ENCODE measurements around the gene TFR2. TPM values are rescaled to one million over a fixed set of nuclear protein-coding genes. Genes with fewer than 3 reads are reported as not detected.

The TFR2 gene
- total and polyA plus RNA-seq, 2 of the 13 experiments (the other 11 are each of a cell fraction or from before 2014, with no cell fraction given), result 36.9 to 64.2 TPM

- TF ChIP-seq HINFP (CRISPR knock-in tag; IDR thresholded peaks at IDR 0.05; ENCODE audit: low read depth) (no peak), KDM3A (CRISPR knock-in tag; IDR thresholded peaks at IDR 0.05; ENCODE audit: low read depth) (peak; percentile 90; the same call in 1 of the 2 replicates), GATA4 (IDR thresholded peaks at IDR 0.05; ENCODE audit: borderline replicate concordance, low read depth) (peak; percentile 78), KDM5B (CRISPR knock-in tag; IDR thresholded peaks at IDR 0.05; ENCODE audit: borderline replicate concordance) (peak; percentile 60), ZNF703 (CRISPR knock-in tag; IDR thresholded peaks at IDR 0.05; ENCODE audit: borderline replicate concordance) (no peak), POGK (CRISPR knock-in tag; conservative IDR thresholded peaks at IDR 0.05) (peak; percentile 79; the same call in 1 of the 2 replicates), CC2D1A (CRISPR knock-in tag; IDR thresholded peaks at IDR 0.05) (no peak), ZNF747 (CRISPR knock-in tag; IDR thresholded peaks at IDR 0.05; ENCODE audit: borderline replicate concordance) (peak; percentile 49; the same call in 1 of the 2 replicates), ZNF333 (CRISPR knock-in tag; IDR thresholded peaks at IDR 0.05; ENCODE audit: borderline replicate concordance) (peak; percentile 77; the same call in 1 of the 2 replicates), ZNF607 (CRISPR knock-in tag; IDR thresholded peaks at IDR 0.05; ENCODE audit: borderline replicate concordance) (peak; percentile 83; the same call in 1 of the 2 replicates), SP5 (CRISPR knock-in tag; IDR thresholded peaks at IDR 0.05; ENCODE audit: borderline replicate concordance, low read depth) (peak; percentile 45; the same call in 1 of the 2 replicates), ASH2L (IDR thresholded peaks at IDR 0.05; ENCODE audit: insufficient read length, low read depth, low read length) (peak; percentile 81), ZNF883 (CRISPR knock-in tag; IDR thresholded peaks at IDR 0.05; ENCODE audit: not compliant biosample characterization) (peak; percentile 67), KAT8 (CRISPR knock-in tag; IDR thresholded peaks at IDR 0.05) (peak; percentile 86), SMAD3 (CRISPR knock-in tag; IDR thresholded peaks at IDR 0.05) (peak; percentile 54; the same call in 1 of the 2 replicates)
- TF ChIP-seq, protein P1, sequence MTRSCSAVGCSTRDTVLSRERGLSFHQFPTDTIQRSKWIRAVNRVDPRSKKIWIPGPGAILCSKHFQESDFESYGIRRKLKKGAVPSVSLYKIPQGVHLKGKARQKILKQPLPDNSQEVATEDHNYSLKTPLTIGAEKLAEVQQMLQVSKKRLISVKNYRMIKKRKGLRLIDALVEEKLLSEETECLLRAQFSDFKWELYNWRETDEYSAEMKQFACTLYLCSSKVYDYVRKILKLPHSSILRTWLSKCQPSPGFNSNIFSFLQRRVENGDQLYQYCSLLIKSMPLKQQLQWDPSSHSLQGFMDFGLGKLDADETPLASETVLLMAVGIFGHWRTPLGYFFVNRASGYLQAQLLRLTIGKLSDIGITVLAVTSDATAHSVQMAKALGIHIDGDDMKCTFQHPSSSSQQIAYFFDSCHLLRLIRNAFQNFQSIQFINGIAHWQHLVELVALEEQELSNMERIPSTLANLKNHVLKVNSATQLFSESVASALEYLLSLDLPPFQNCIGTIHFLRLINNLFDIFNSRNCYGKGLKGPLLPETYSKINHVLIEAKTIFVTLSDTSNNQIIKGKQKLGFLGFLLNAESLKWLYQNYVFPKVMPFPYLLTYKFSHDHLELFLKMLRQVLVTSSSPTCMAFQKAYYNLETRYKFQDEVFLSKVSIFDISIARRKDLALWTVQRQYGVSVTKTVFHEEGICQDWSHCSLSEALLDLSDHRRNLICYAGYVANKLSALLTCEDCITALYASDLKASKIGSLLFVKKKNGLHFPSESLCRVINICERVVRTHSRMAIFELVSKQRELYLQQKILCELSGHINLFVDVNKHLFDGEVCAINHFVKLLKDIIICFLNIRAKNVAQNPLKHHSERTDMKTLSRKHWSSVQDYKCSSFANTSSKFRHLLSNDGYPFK (CRISPR knock-in tag; IDR thresholded peaks at IDR 0.05; ENCODE audit: borderline replicate concordance), result peak; percentile 64; the same call in 1 of the 2 replicates
- TF ChIP-seq, protein P2, sequence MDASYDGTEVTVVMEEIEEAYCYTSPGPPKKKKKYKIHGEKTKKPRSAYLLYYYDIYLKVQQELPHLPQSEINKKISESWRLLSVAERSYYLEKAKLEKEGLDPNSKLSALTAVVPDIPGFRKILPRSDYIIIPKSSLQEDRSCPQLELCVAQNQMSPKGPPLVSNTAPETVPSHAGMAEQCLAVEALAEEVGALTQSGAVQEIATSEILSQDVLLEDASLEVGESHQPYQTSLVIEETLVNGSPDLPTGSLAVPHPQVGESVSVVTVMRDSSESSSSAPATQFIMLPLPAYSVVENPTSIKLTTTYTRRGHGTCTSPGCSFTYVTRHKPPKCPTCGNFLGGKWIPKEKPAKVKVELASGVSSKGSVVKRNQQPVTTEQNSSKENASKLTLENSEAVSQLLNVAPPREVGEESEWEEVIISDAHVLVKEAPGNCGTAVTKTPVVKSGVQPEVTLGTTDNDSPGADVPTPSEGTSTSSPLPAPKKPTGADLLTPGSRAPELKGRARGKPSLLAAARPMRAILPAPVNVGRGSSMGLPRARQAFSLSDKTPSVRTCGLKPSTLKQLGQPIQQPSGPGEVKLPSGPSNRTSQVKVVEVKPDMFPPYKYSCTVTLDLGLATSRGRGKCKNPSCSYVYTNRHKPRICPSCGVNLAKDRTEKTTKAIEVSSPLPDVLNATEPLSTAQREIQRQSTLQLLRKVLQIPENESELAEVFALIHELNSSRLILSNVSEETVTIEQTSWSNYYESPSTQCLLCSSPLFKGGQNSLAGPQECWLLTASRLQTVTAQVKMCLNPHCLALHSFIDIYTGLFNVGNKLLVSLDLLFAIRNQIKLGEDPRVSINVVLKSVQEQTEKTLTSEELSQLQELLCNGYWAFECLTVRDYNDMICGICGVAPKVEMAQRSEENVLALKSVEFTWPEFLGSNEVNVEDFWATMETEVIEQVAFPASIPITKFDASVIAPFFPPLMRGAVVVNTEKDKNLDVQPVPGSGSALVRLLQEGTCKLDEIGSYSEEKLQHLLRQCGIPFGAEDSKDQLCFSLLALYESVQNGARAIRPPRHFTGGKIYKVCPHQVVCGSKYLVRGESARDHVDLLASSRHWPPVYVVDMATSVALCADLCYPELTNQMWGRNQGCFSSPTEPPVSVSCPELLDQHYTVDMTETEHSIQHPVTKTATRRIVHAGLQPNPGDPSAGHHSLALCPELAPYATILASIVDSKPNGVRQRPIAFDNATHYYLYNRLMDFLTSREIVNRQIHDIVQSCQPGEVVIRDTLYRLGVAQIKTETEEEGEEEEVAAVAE (CRISPR knock-in tag; IDR thresholded peaks at IDR 0.05; ENCODE audit: borderline replicate concordance), result peak; percentile 86; the same call in 1 of the 2 replicates
Measured at GRCh38 chr7:100585511-100586265, 55.7 kb downstream of the TFR2 start, which contains the start of gene LRCH4 (continued).
